ENCODE data around the gene TMEFF2.
A peak's percentile ranks its signal among the peaks of the same experiment; 100 is the strongest.
"Not testable (repeated sequence)": the region's sequence is repeated elsewhere in the genome, so short reads cannot be mapped to it uniquely, and the experiment has no call there.

The TMEFF2 gene

GRCh38 chr2:191932286-191932685 is 262.4 kb downstream of the TMEFF2 start:
- no peak for DNase-seq (ENCODE audit: low read depth in 2 of 2)

- DNase-seq (ENCODE audit: low read depth in 2 of 2) = no peak
These were observed 263.4 kb downstream of the TMEFF2 start for GRCh38 chr2:191931329-191931728.

GRCh38 chr2:191930205-191930604 is 264.5 kb downstream of the TMEFF2 start:
- DNase-seq (ENCODE audit: low read depth in 2 of 2) = no peak

GRCh38 chr2:191929288-191929687 is 265.4 kb downstream of the TMEFF2 start:
- DNase-seq (ENCODE audit: low read depth in 2 of 2) = no peak

- DNase-seq (ENCODE audit: low read depth in 2 of 2) = peak in 1 of 2 experiments; percentile 35
These were observed 266.7 kb downstream of the TMEFF2 start for GRCh38 chr2:191927991-191928390.

- peak; percentile 48 to 64 for DNase-seq (ENCODE audit: low read depth in 2 of 2)
These were observed 267.3 kb downstream of the TMEFF2 start for GRCh38 chr2:191927319-191927867.

- DNase-seq (ENCODE audit: low read depth in 2 of 2) = no peak
These were observed 268.1 kb downstream of the TMEFF2 start for GRCh38 chr2:191926671-191927070.

GRCh38 chr2:191923652-191923997 is 271.1 kb downstream of the TMEFF2 start:
- no peak for DNase-seq (ENCODE audit: low read depth in 2 of 2)

- no peak for DNase-seq (ENCODE audit: low read depth in 2 of 2)
These were observed 271.7 kb downstream of the TMEFF2 start for GRCh38 chr2:191922736-191923651.

- DNase-seq (ENCODE audit: low read depth in 2 of 2) = not testable (repeated sequence)
These were observed 273.1 kb downstream of the TMEFF2 start for GRCh38 chr2:191921650-191922049.

- DNase-seq (ENCODE audit: low read depth in 2 of 2) = no peak
These were observed 274.2 kb downstream of the TMEFF2 start for GRCh38 chr2:191920502-191920901.

GRCh38 chr2:191917967-191918651 is 276.6 kb downstream of the TMEFF2 start:
- no peak for DNase-seq (ENCODE audit: low read depth in 2 of 2)

GRCh38 chr2:191917430-191917881 is 277.3 kb downstream of the TMEFF2 start:
- no peak for DNase-seq (ENCODE audit: low read depth in 2 of 2)

GRCh38 chr2:191916826-191917225 is 277.9 kb downstream of the TMEFF2 start:
- no peak for DNase-seq (ENCODE audit: low read depth in 2 of 2)

- no peak for DNase-seq (ENCODE audit: low read depth in 2 of 2)
These were observed 279.0 kb downstream of the TMEFF2 start for GRCh38 chr2:191915750-191916149.

GRCh38 chr2:191913796-191914195 is 280.9 kb downstream of the TMEFF2 start:
- DNase-seq (ENCODE audit: low read depth in 2 of 2) = no peak

GRCh38 chr2:191912764-191913163 is 282.0 kb downstream of the TMEFF2 start:
- no peak for DNase-seq (ENCODE audit: low read depth in 2 of 2)

- DNase-seq (ENCODE audit: low read depth in 2 of 2) = no peak
These were observed 284.2 kb downstream of the TMEFF2 start for GRCh38 chr2:191910518-191910917.

- no peak for DNase-seq (ENCODE audit: low read depth in 2 of 2)
These were observed 285.9 kb downstream of the TMEFF2 start for GRCh38 chr2:191908874-191909273.

- DNase-seq (ENCODE audit: low read depth in 2 of 2) = no peak
These were observed 287.2 kb downstream of the TMEFF2 start for GRCh38 chr2:191907545-191907944.

- DNase-seq (ENCODE audit: low read depth in 2 of 2) = no peak
These were observed 287.6 kb downstream of the TMEFF2 start for GRCh38 chr2:191907091-191907490.

- no peak for DNase-seq (ENCODE audit: low read depth in 2 of 2)
These were observed 289.4 kb downstream of the TMEFF2 start for GRCh38 chr2:191905336-191905735.

GRCh38 chr2:191901031-191901430 is 293.7 kb downstream of the TMEFF2 start:
- no peak for DNase-seq (ENCODE audit: low read depth in 2 of 2)
